Erythroblast (primary cell): ENCODE measurements around the gene R3HDM2.

Source experiments
- GATA1 ChIP-seq: IDR thresholded peaks from 2 replicates; pipeline ENCODE4 v1.6.1; 2011; ENCODE audit warnings: low read depth, mild to moderate bottlenecking, control low read depth, low read length, moderate library complexity
- POLR2A ChIP-seq: IDR thresholded peaks from 2 replicates; pipeline ENCODE4 v1.6.1; 2011; ENCODE audit warnings: mild to moderate bottlenecking, low read length

DNA sequence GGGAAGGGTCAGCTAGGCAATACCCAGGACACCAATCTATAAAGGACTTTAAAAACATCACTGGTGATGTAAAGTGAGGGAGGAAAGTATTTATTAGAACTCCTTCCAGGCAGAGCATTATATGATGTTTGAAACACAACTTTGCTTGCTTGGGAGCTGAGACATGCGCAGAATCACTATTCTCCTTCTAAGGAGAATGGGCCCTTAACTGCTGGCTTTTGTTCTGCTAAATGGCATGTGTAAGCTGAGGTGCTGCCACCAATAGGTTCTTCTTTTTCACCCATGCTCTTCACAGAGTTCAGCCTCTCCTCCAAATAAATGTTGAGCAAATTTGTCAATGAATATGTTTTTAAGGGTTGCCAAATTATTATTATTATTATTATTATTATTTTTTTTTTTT, 183.8 kb downstream of the R3HDM2 start:
- no peak for TF ChIP-seq POLR2A
- TF ChIP-seq GATA1 = no peak
